ENCODE results near the gene TMX1. TPM values are rescaled to one million over a fixed set of nuclear protein-coding genes. Genes with fewer than 3 reads are reported as not detected.
A peak's percentile ranks its signal among the peaks of the same experiment; 100 is the strongest.

The TMX1 gene
- total RNA-seq, 2 donors from 2014 or later = 40.6 to 51.9 TPM

DNA sequence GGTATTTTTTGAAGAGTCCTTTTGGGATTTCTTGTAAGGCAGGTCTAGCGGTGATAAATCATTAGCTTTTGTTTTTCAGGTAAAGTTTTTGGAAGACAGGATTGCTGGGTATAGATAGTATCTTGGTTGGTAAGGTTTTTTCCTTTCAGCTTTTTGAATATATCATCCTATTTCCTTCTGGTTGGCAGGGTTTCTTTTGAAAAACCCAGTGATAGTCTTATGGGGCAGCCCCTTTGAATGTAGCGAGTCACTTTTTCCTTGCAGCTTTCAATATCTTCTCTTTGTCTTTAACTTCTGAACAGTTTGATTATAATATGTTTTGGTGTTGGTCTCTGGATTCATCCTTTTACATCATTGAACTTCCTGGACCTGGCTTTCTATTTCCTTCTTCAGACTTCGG lies 20.2 kb downstream of the TMX1 start:
- Mint-ChIP-seq H3K4me1 (peaks cover 12% of the 10 kb centered on the region), H3K9me3 (no peaks in the 10 kb centered on the region), H3K27ac (peak overlapping the region; percentile 41), H3K27me3 (no peaks in the 10 kb centered on the region), H3K36me3 (ENCODE audit: low read depth) (peaks cover 62% of the 10 kb centered on the region), H3K4me3 (no peak overlapping the region)
- peak; percentile 73 for ATAC-seq (replicated peaks)

DNA sequence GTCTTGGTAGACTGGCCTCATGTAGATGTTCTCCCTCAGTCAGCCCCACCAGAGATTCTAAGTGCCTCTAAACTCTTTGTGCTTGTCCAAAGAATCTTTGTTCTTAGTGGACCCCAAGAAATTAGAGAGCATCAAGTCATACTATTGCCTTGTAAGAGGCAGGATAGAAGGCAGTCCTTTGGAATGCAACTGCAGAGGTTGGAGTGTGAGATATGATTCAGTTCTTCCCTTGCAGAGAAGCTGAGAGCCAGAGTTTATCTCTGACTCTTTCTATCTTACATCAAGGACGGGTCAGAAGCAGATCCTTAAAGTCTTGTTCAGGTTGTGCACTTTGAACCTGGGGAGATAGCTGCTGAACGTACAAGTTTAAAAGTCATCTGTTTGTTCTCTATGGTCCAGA lies 21.1 kb downstream of the TMX1 start:
- ATAC-seq (replicated peaks) = no peak
- peaks cover 56% of the 10 kb centered on the region for H3K36me3 Mint-ChIP-seq (ENCODE audit: low read depth)

DNA sequence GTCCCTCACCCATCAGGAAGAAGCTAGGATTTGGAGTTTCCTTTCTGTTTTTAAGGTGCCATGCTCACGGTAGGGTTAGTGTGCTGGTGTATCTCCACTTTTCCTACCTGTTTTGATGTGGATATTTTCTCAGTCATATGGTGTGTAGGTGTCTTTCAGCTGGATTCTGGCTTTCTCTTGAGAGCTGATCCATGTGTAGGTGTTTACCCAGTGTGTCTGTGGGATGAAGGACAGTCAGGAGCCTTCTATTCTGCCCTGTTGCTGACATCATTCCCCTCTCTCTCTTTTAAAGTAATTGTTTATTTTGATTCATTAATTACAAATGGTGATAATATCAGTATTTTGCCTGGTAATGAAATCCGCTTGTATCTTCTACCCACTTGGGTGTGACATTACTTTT lies 22.8 kb downstream of the TMX1 start:
- ATAC-seq (replicated peaks) = no peak
- Mint-ChIP-seq H3K9me3 (no peaks in the 10 kb centered on the region), H3K27ac (no peak overlapping the region), H3K4me3 (no peak overlapping the region), H3K36me3 (ENCODE audit: low read depth) (peaks cover 47% of the 10 kb centered on the region), H3K27me3 (no peaks in the 10 kb centered on the region), H3K4me1 (peaks cover 12% of the 10 kb centered on the region)

More for the DNA sequence above, 21.1 kb downstream of the TMX1 start:
- Mint-ChIP-seq H3K4me1 (peaks cover 12% of the 10 kb centered on the region), H3K27ac (peak overlapping the region; percentile 41), H3K9me3 (no peaks in the 10 kb centered on the region), H3K4me3 (no peak overlapping the region), H3K27me3 (no peaks in the 10 kb centered on the region)

DNA sequence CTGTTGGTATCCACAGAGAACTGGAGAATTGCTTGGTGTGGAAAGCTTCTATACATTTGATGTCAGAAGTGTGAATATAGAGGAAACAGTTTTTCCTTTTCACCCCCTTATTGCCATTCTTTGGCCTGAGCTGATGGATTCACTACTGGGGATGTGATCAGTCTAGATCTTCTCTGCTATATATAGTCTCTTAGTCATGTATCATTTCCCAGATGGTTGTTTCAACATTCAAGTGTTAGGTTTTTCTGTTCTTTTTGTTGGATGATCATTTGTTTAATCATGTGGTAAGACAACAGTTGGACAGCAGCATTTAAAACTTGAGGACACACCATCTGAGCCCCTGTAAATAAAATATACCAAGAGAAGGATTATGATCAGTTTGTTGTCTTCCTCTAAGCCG lies 29.6 kb downstream of the TMX1 start:
- Mint-ChIP-seq H3K4me1 (no peaks in the 10 kb centered on the region), H3K36me3 (ENCODE audit: low read depth) (peaks cover 10% of the 10 kb centered on the region), H3K27me3 (no peaks in the 10 kb centered on the region), H3K27ac (no peak overlapping the region), H3K4me3 (no peak overlapping the region), H3K9me3 (no peaks in the 10 kb centered on the region)
- ATAC-seq (replicated peaks) = no peak

DNA sequence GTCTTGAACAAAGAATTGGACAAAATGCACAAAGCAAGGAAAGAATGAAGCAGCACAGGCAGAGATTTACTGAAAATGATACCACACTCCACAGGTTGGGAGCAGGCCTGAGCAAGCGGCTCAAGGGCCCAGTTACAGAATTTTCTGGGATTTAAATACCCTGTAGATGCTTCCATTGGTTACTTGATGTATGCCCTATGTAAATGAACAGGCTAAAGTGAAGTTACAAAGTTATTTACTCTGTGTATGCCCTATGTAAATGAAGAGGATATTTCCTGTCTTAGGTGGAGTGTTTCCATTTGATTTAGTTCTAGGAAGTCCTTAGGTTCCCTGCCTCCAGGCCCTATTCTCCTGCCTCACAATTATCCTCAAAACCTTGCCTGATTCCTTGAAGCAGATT lies 36.6 kb downstream of the TMX1 start:
- no peak for ATAC-seq (replicated peaks)
- no peak overlapping the region for H3K27ac Mint-ChIP-seq
- no peaks in the 10 kb centered on the region for H3K27me3 Mint-ChIP-seq
- H3K36me3 Mint-ChIP-seq (ENCODE audit: low read depth) = peaks cover 6% of the 10 kb centered on the region
- H3K4me3 Mint-ChIP-seq = no peak overlapping the region
- H3K4me1 Mint-ChIP-seq = no peaks in the 10 kb centered on the region
- H3K9me3 Mint-ChIP-seq = no peaks in the 10 kb centered on the region

DNA sequence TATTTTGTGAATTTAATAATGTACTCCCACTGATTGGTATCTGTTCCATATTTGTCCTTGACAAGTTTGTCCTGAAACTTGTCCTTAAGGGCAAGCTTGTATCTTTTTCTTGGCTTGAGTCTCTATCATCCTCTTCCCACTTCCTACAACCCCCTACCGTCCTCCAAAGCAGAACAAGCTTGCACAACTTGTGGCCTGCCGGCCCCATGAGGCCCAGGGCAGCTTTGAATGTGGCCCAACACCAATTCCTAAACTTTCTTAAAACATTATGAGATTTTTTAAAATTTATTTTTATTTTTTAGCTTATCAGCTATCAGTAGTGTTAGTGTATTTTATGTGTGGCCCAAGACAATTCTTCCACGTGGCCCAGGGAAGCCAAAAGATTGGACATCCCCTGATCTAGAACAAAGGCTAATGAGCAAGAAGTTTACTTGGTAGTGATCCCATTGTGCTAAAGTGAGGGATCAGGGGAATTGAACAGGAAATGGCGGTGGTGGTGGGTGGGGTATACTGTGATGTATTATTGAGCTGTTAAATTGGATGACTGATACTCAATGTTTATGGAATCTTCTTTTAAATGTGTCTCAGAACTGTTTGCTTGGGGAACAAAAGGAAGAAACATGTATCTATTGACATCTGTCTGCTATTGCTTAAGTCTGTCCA lies 37.8 kb downstream of the TMX1 start:
- ATAC-seq (replicated peaks) = no peak
- no peak overlapping the region for H3K4me3 Mint-ChIP-seq
- no peaks in the 10 kb centered on the region for H3K4me1 Mint-ChIP-seq
- H3K9me3 Mint-ChIP-seq = no peaks in the 10 kb centered on the region
- H3K27ac Mint-ChIP-seq = no peak overlapping the region
- H3K27me3 Mint-ChIP-seq = no peaks in the 10 kb centered on the region
- H3K36me3 Mint-ChIP-seq (ENCODE audit: low read depth) = peaks cover 6% of the 10 kb centered on the region

DNA sequence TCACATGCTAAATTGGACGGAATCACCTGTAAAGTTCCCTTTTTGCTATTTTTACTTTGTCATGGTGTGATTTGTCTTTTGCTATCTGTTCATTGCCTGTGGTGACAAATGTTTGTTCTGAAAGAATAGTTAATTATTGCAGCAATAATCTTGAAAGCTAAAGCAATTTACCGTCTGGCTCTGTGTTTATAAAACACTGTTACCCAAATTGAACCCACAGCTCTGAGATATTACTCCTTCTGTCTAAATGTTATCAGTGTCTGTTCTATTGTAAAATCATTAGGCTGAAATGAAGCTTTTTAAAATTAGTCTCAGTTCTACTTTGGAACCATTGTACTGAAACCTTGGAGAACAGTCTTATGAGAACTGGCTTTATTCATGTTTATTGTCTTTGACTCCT lies 42.5 kb downstream of the TMX1 start:
- Mint-ChIP-seq H3K4me1 (no peaks in the 10 kb centered on the region), H3K4me3 (no peak overlapping the region), H3K9me3 (no peaks in the 10 kb centered on the region), H3K27me3 (no peaks in the 10 kb centered on the region), H3K36me3 (ENCODE audit: low read depth) (peaks cover 6% of the 10 kb centered on the region), H3K27ac (no peak overlapping the region)
- no peak for ATAC-seq (replicated peaks)

DNA sequence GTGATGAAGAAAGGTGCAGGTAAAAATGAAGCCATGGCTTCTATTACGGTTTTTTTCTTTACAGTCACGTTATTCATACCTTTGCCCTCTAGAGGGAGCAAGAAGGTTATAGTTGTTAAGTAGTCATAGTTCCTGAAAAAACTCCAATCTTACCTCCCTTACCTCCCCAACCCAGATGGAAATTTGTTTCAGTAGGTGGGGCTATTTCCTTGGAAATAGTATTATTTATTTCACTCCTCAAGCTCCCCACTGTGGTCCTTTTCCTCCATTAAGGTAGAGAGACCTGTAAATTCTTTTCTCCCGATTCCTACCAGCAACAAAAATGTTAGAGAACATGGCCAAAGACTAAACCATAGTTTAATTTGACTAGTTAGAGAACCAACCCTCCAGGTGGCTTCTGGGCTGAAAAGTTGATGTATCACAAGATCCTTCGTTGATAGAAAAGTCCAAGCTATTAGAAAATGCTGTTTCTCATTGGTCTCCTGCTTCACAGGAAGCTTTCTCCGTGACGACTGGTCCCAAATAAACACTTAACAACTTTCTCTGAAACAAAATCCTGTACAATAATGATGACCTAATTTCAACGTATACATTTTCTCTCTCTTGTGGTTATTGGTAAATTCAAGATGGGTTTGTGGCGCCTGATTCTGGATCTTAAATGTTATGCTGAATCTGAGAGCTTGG lies 43.5 kb downstream of the TMX1 start:
- Mint-ChIP-seq H3K36me3 (ENCODE audit: low read depth) (peaks cover 6% of the 10 kb centered on the region), H3K27ac (no peak overlapping the region), H3K9me3 (no peaks in the 10 kb centered on the region), H3K27me3 (no peaks in the 10 kb centered on the region), H3K4me3 (no peak overlapping the region), H3K4me1 (no peaks in the 10 kb centered on the region)
- no peak for ATAC-seq (replicated peaks)

DNA sequence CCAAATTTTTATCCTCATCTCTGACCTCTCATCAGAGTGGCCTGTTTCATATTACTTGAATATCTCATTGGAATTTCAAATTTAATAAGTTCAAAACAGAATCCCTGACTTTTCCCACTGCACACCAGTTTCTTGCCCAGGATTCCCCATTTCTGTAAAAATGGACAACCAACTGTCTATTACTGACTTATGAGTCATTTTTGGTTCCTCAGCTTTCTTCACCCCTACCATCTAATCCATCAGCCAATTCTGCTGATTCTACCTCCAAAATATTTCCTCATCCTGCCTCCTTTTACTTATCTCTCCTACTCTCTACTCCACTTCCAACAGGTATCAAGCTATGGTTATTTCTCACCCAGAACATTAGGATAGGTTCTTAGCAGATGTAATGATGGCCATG lies 44.2 kb downstream of the TMX1 start:
- peaks cover 6% of the 10 kb centered on the region for H3K36me3 Mint-ChIP-seq (ENCODE audit: low read depth)
- no peaks in the 10 kb centered on the region for H3K9me3 Mint-ChIP-seq
- H3K27me3 Mint-ChIP-seq = no peaks in the 10 kb centered on the region
- ATAC-seq (replicated peaks) = no peak
- no peak overlapping the region for H3K4me3 Mint-ChIP-seq
- no peak overlapping the region for H3K27ac Mint-ChIP-seq
- H3K4me1 Mint-ChIP-seq = no peaks in the 10 kb centered on the region

DNA sequence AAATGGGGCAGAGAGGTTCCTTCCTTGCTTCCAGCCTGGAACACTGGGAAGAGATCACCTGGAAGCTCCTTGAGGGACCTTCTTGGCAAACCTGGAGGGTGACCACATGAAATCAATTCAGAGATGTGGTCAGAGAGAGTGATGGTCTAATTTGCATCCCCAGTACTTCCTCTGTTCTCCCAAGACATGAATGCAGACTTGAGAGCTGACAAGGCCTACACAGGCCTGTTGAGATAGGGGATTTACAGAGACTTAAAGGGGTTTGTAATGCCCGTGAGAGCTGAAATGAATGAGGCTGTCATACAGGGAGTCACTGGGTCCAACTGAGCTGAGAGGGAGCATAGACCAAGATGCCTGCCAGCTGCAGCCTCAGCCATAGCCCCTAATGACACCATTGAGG lies 45.1 kb downstream of the TMX1 start:
- Mint-ChIP-seq H3K27me3 (no peaks in the 10 kb centered on the region), H3K36me3 (ENCODE audit: low read depth) (peaks cover 5% of the 10 kb centered on the region), H3K9me3 (no peaks in the 10 kb centered on the region), H3K27ac (no peak overlapping the region), H3K4me3 (no peak overlapping the region), H3K4me1 (no peaks in the 10 kb centered on the region)
- ATAC-seq (replicated peaks) = no peak

DNA sequence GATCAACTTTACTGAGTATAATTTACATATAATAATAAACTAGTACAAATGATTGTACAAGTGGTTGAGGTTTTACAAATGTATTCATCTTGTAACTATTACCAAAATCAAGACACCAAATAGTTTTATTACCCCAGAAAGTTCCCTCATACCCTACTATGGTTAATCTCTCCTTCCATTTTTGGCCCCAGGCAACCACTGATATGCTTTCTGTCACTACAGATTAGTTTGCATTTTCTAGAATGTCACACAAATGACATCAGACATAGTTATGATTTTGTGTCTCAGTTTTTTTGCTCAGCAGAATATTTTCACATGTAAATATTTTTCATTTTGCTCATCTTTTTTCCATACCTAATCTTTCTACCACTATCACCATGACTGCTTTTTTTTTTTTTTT lies 49.1 kb downstream of the TMX1 start:
- Mint-ChIP-seq H3K27ac (peak overlapping the region; percentile 35), H3K9me3 (no peaks in the 10 kb centered on the region), H3K4me3 (no peak overlapping the region), H3K4me1 (no peaks in the 10 kb centered on the region), H3K36me3 (ENCODE audit: low read depth) (no peaks in the 10 kb centered on the region), H3K27me3 (no peaks in the 10 kb centered on the region)
- ATAC-seq (replicated peaks) = peak; percentile 74

DNA sequence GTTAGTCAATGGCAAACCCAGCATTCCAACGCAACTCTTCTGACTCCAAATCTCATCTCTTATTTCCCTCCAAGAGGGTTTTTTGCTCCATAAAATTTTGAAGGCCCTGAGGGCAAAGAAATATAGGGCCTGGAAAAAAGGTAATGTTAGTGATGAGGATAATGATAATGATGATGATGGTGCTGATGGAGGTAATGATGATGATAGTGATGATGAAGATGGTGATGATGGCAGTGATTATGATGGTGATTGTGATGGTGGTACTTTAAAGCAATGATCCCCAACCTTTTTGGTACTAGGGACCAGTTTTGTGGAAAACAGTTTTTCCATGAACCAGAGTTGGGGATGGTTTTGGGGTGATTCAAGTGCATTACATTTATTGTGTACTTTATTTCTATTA lies 50.1 kb downstream of the TMX1 start:
- Mint-ChIP-seq H3K9me3 (no peaks in the 10 kb centered on the region), H3K27me3 (no peaks in the 10 kb centered on the region), H3K36me3 (ENCODE audit: low read depth) (no peaks in the 10 kb centered on the region), H3K27ac (no peak overlapping the region), H3K4me3 (no peak overlapping the region), H3K4me1 (no peaks in the 10 kb centered on the region)
- ATAC-seq (replicated peaks) = no peak

DNA sequence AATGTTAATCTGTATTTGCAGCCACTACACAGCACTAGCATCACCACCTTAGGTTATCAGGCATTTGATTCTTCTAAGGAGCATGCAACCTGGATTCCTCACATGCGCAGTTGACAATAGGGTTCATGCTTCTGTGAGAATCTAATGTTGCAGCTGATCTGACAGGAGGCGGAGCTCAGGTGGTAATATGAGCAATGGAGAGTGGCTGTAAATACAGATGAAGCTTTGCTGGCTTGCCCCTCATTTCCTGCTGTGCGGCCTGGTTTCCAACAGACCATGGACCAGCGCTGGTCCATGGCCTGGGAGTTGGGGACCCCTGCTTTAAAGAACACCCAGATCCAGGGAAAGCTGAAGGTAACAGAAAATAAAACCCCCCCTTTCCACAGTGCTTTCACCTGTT lies 51.0 kb downstream of the TMX1 start:
- H3K27me3 Mint-ChIP-seq = no peaks in the 10 kb centered on the region
- no peaks in the 10 kb centered on the region for H3K4me1 Mint-ChIP-seq
- ATAC-seq (replicated peaks) = no peak
- no peaks in the 10 kb centered on the region for H3K36me3 Mint-ChIP-seq (ENCODE audit: low read depth)
- no peaks in the 10 kb centered on the region for H3K9me3 Mint-ChIP-seq
- no peak overlapping the region for H3K27ac Mint-ChIP-seq
- H3K4me3 Mint-ChIP-seq = no peak overlapping the region

DNA sequence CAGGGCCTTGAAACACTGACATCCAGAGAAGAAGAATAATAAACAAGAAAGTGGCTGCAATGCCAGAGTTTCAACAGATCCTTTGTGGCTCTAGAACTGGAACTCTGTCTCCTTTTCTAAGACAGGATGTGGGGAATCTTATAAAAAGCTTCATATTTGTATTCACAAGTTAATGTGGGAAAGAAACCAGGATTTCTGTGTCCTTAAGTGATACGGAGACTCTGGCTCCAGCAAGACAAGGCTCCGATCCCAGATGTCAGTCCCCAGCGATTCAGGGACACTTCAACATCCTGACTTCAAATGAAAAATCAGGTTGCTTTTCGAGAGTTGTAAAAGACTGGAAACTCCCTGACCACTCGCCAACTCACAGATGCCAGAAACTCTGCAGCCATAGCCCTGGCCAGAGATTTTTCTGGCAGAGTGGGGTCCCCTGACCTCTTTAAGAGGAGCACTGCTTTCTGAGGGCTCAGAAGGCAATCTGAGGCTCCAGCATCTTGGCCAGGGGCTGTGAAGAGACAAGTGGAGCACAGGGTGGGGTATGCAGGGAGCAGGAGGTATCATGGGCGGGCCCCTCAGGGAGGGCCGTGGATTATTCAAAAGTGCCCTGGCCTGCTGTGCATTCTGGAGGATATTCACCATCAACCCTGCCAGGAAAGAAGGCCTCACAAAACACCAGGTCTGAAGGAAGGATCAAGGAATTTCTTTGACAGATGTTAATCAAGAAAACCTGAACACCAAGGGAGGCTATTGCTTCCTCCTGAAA lies 53.3 kb downstream of the TMX1 start:
- H3K4me3 Mint-ChIP-seq = no peak overlapping the region
- H3K27me3 Mint-ChIP-seq = no peaks in the 10 kb centered on the region
- no peak overlapping the region for H3K27ac Mint-ChIP-seq
- no peaks in the 10 kb centered on the region for H3K9me3 Mint-ChIP-seq
- H3K4me1 Mint-ChIP-seq = peaks cover 6% of the 10 kb centered on the region
- ATAC-seq (replicated peaks) = no peak
- H3K36me3 Mint-ChIP-seq (ENCODE audit: low read depth) = no peaks in the 10 kb centered on the region

DNA sequence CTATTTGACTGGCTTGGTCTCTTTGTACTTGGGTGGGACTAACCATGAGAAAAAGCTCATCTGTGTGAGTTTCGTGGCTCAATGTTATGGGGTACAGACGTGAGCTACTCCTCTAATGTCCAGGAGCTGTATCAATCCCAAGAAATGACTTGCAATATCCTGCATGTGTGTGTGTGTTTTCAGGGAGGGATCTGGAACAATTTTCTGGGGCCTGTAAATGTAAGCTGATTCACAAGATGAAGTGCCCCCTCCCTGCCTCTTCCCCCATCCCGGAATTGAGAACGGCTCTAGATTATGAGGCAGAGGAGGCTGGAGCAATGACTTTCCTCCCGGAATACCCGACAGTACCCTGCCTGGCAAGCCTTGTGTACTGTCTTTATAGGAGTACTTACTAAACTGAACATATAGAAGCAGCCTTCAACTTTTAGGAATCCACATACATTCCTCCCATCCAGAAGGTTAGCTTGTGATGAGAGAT lies 53.9 kb downstream of the TMX1 start:
- H3K4me1 Mint-ChIP-seq = peaks cover 12% of the 10 kb centered on the region
- ATAC-seq (replicated peaks) = no peak
- no peak overlapping the region for H3K27ac Mint-ChIP-seq
- no peaks in the 10 kb centered on the region for H3K36me3 Mint-ChIP-seq (ENCODE audit: low read depth)
- H3K4me3 Mint-ChIP-seq = no peak overlapping the region
- H3K9me3 Mint-ChIP-seq = no peaks in the 10 kb centered on the region
- H3K27me3 Mint-ChIP-seq = no peaks in the 10 kb centered on the region
